Tibial nerve (tissue), 4 donors: ENCODE results near the gene PCDH12. TPM values are rescaled to one million over a fixed set of nuclear protein-coding genes. Genes with fewer than 3 reads are reported as not detected.

ENCODE experiments used
- DNase-seq, 2 donors: peaks; one replicate each; pipeline ENCODE4 v3.0.0-alpha.2; 2019; ENCODE audit warnings: low spot score in 2 of 2
- H3K27ac ChIP-seq, 4 donors: fragments of 200-600 bp; sonication (generic) in 3 of 4; one replicate each; pipeline ENCODE4 v1.5.1; 2017 to 2019; ENCODE audit warnings: mild to moderate bottlenecking in 1 of 4
- H3K27me3 ChIP-seq, 2 donors: fragments of 200-600 bp; sonication (generic) in 1 of 2; one replicate each; pipeline versions ENCODE4 v1.5.1 to v1.6.0; 2017 to 2019
- H3K36me3 ChIP-seq, 3 donors: fragments of 200-600 bp; sonication (generic); one replicate each; pipeline ENCODE4 v1.5.1; 2018 to 2019
- H3K4me1 ChIP-seq, 4 donors: fragments of 200-600 bp; sonication (generic) in 3 of 4; one replicate each; pipeline ENCODE4 v1.5.1; 2017 to 2019
- H3K4me3 ChIP-seq, 4 donors: fragments of 200-600 bp; sonication (generic) in 3 of 4; one replicate each; pipeline ENCODE4 v1.5.1; 2017 to 2019; ENCODE audit warnings: mild to moderate bottlenecking in 1 of 4, moderate library complexity in 1 of 4
- H3K9me3 ChIP-seq, 4 donors: fragments of 200-600 bp; sonication (generic) in 3 of 4; one replicate each; pipeline ENCODE4 v1.5.1; 2017 to 2019
- CTCF ChIP-seq, 5 experiments: fragments of 200-600 bp in 3 of 5; fragments of 450-650 bp in 2 of 5; sonication (generic) in 3 of 5; IDR thresholded peaks; one replicate each; pipeline ENCODE4 v1.5.1; 2016 to 2019; ENCODE audit warnings: antibody characterized with exemption in 5 of 5, mild to moderate bottlenecking in 3 of 5, moderate library complexity in 2 of 5
- EP300 ChIP-seq, 2 donors: sonication (generic); formaldehyde crosslinking; IDR thresholded peaks; one replicate each; pipeline ENCODE4 v1.6.1; 2017; ENCODE audit warnings: antibody characterized with exemption in 2 of 2, mild to moderate bottlenecking in 1 of 2
- POLR2A ChIP-seq, 2 donors: fragments of 450-650 bp; IDR thresholded peaks; one replicate each; pipeline ENCODE4 v1.6.1; 2017; ENCODE audit warnings: antibody characterized with exemption in 2 of 2, mild to moderate bottlenecking in 2 of 2, moderate library complexity in 2 of 2
- WGBS, 2 donors: methylation state at CpG; one replicate each; pipeline ENCODE4 v1.1.5; 2018; 5-methylcytosine and 5-hydroxymethylcytosine counted together
- total RNA-seq, 4 donors: library from RNA; depleted of rRNA; stranded (reverse); fragments of >200 nt; gene quantifications; one replicate each; pipeline ENCODE4 v1.1.0, GENCODE V29; 2016

PCDH12 gene
- total RNA-seq, 4 donors from 2014 or later, result 1.0 to 4.5 (median 2.6) TPM

- no peaks in the 10 kb centered on the region for H3K27me3 ChIP-seq
- TF ChIP-seq POLR2A (IDR thresholded peaks at IDR 0.05) (no peak), EP300 (IDR thresholded peaks at IDR 0.05) (no peak), CTCF (IDR thresholded peaks at IDR 0.05) (no peak)
- H3K36me3 ChIP-seq, result no peaks in the 10 kb centered on the region
- no peak for DNase-seq
- no peak overlapping the region for H3K27ac ChIP-seq
- no peaks in the 10 kb centered on the region for H3K4me1 ChIP-seq
- H3K9me3 ChIP-seq, result no peaks in the 10 kb centered on the region
- 75 to 77% methylated on average over 5 of the region's 5 CpGs for WGBS, 2 donors
- H3K4me3 ChIP-seq, result no peak overlapping the region
Measured at GRCh38 chr5:141904551-141904950, 53.5 kb downstream of the PCDH12 start.

GRCh38 chr5:141903261-141903660 lies 54.7 kb downstream of the PCDH12 start:
- Histone ChIP-seq H3K9me3 (no peaks in the 10 kb centered on the region), H3K27me3 (no peaks in the 10 kb centered on the region), H3K27ac (no peak overlapping the region), H3K36me3 (no peaks in the 10 kb centered on the region), H3K4me1 (no peaks in the 10 kb centered on the region), H3K4me3 (no peak overlapping the region)
- TF ChIP-seq POLR2A (IDR thresholded peaks at IDR 0.05), result no peak
- no peak for TF ChIP-seq CTCF (IDR thresholded peaks at IDR 0.05)
- TF ChIP-seq EP300 (IDR thresholded peaks at IDR 0.05), result no peak
- DNase-seq, result no peak
- WGBS, 2 donors, result 66 to 76% methylated on average over 4 of the region's 4 CpGs

- DNase-seq, result no peak
- no peaks in the 10 kb centered on the region for H3K27me3 ChIP-seq
- no peak overlapping the region for H3K27ac ChIP-seq
- no peak overlapping the region for H3K4me3 ChIP-seq
- H3K36me3 ChIP-seq, result no peaks in the 10 kb centered on the region
- no peaks in the 10 kb centered on the region for H3K4me1 ChIP-seq
- no peak for TF ChIP-seq EP300 (IDR thresholded peaks at IDR 0.05)
- no peak for TF ChIP-seq CTCF (IDR thresholded peaks at IDR 0.05)
- TF ChIP-seq POLR2A (IDR thresholded peaks at IDR 0.05), result no peak
- WGBS, 2 donors, result 58 to 61% methylated on average over 5 of the region's 5 CpGs
- no peaks in the 10 kb centered on the region for H3K9me3 ChIP-seq
Measured at GRCh38 chr5:141902015-141902814, 55.8 kb downstream of the PCDH12 start.

- DNase-seq, result no peak
- TF ChIP-seq POLR2A (IDR thresholded peaks at IDR 0.05) (no peak), EP300 (IDR thresholded peaks at IDR 0.05) (no peak), CTCF (IDR thresholded peaks at IDR 0.05) (no peak)
- Histone ChIP-seq H3K9me3 (no peaks in the 10 kb centered on the region), H3K36me3 (no peaks in the 10 kb centered on the region), H3K4me1 (no peaks in the 10 kb centered on the region), H3K27ac (no peak overlapping the region), H3K27me3 (no peaks in the 10 kb centered on the region), H3K4me3 (no peak overlapping the region)
- 50 to 57% methylated on average over 2 of the region's 2 CpGs for WGBS, 2 donors
Measured at GRCh38 chr5:141898448-141899049, 59.5 kb downstream of the PCDH12 start.

- 90 to 92% methylated on average over 4 of the region's 4 CpGs for WGBS, 2 donors
- TF ChIP-seq CTCF (IDR thresholded peaks at IDR 0.05) (no peak), EP300 (IDR thresholded peaks at IDR 0.05) (no peak), POLR2A (IDR thresholded peaks at IDR 0.05) (no peak)
- Histone ChIP-seq H3K9me3 (no peaks in the 10 kb centered on the region), H3K27me3 (peaks cover 0 to 4% of the 10 kb centered on the region in 2 donors), H3K4me1 (no peaks in the 10 kb centered on the region), H3K36me3 (no peaks in the 10 kb centered on the region), H3K4me3 (no peak overlapping the region), H3K27ac (no peak overlapping the region)
- DNase-seq, result no peak
Measured at GRCh38 chr5:141897425-141897824, 60.6 kb downstream of the PCDH12 start.
